ENCODE data around the gene TRIM49D2. TPM values are rescaled to one million over a fixed set of nuclear protein-coding genes. Genes with fewer than 3 reads are reported as not detected.
"Not testable (repeated sequence)": the region's sequence is repeated elsewhere in the genome, so short reads cannot be mapped to it uniquely, and the experiment has no call there.

Gene TRIM49D2, protein sequence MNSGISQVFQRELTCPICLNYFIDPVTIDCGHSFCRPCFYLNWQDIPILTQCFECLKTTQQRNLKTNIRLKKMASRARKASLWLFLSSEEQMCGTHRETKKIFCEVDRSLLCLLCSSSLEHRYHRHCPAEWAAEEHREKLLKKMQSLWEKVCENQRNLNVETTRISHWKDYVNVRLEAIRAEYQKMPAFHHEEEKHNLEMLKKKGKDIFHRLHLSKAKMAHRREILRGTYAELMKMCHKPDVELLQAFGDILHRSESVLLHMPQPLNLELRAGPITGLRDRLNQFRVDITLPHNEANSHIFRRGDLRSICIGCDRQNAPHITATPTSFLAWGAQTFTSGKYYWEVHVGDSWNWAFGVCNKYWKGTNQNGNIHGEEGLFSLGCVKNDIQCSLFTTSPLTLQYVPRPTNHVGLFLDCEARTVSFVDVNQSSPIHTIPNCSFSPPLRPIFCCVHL
- 0.29 TPM in 1 of 2 replicates, not detected in the other for total RNA-seq

DNA sequence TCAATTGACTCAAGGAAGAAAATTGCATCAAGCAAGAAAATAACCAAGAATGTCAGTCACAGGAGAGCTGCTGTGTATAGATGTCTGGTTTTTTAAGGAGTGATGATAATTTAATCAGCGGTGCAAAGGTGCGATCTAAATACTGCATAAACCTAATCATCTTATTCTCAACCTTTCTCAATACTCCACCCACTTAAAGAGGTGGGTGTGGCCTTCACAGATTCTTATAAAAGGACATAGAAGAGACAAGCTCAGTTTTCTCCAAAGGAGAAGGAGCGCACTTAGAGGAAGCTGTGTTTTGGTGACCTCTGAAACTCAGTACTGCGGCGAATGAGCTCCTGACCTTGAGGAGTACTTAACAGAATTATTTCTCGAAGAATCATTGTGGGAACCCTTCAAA lies at the start of gene TRIM49D2:
Gene TRIM49D2 (plus strand): TSS at position 301 of the 400 bp plus-strand sequence. CDS start 2,698 bp downstream, outside the sequence.
- H3K27me3 ChIP-seq (ENCODE audit: insufficient read depth, low read length); H3K9me3 ChIP-seq (ENCODE audit: low read depth, low read length); H4K20me1 ChIP-seq (ENCODE audit: insufficient read depth, low read length); DNase-seq (ENCODE audit: insufficient read length, low spot score, missing footprints); H3K27ac ChIP-seq (ENCODE audit: low read depth, low read length); H3K4me3 ChIP-seq (ENCODE audit: insufficient read depth, low read length); H3K79me2 ChIP-seq (ENCODE audit: insufficient read depth, low read length); H2AFZ ChIP-seq (ENCODE audit: low read length); H3K4me1 ChIP-seq (ENCODE audit: insufficient read depth, low read length); H3K36me3 ChIP-seq (ENCODE audit: insufficient read depth, low read length); H3K4me2 ChIP-seq (ENCODE audit: insufficient read depth, low read length): not testable (repeated sequence)

DNA sequence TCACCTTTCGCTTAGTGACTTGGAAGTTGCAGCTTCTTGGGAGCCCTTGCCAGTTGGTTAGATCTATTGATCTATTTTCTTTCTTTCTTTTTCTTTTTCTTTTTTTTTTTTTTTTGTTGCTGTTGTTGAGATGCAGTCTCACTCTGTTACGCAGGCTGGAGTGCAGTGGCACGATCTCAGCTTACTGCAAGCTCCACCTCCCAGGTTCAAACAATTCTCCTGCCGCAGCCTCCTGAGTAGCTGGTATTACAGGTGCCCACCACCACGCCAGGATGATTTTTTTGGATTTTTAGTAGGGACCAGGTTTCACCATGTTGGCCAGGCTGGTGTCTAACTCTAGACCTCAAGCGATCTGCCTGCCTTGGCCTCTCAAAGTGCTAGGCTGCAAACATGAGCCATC lies 46.4 kb upstream of the TRIM49D2 start:
- H3K4me1 ChIP-seq (ENCODE audit: insufficient read depth, low read length); DNase-seq (ENCODE audit: insufficient read length, low spot score, missing footprints): not testable (repeated sequence)

DNA sequence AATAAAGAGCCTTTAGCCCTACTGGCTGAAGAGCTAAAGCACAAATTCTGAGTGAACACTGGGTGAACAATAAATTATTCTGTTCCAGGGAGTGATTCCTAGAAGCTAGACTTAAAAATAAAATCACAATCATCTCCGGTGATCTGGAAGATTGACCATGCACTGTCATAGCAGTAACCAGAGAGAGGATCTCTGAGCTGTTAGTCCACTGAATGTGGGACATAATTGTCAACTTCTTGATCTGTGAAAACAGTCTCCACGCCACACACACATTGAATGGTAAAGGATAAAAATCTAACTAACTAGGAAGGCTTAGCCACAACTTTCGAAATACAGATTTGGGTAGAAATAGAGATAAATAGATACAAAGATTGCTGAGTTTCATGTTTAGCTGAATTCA lies 30.6 kb upstream of the TRIM49D2 start:
- H3K4me1 ChIP-seq (ENCODE audit: insufficient read depth, low read length); H3K9me3 ChIP-seq (ENCODE audit: low read depth, low read length); H3K4me2 ChIP-seq (ENCODE audit: insufficient read depth, low read length); H2AFZ ChIP-seq (ENCODE audit: low read length); H3K79me2 ChIP-seq (ENCODE audit: insufficient read depth, low read length); H3K4me3 ChIP-seq (ENCODE audit: insufficient read depth, low read length); H3K27me3 ChIP-seq (ENCODE audit: insufficient read depth, low read length); H3K27ac ChIP-seq (ENCODE audit: low read depth, low read length); DNase-seq (ENCODE audit: insufficient read length, low spot score, missing footprints); H3K36me3 ChIP-seq (ENCODE audit: insufficient read depth, low read length); H4K20me1 ChIP-seq (ENCODE audit: insufficient read depth, low read length): not testable (repeated sequence)

More for the DNA sequence above, 46.4 kb upstream of the TRIM49D2 start:
- H3K4me3 ChIP-seq (ENCODE audit: insufficient read depth, low read length); H3K4me2 ChIP-seq (ENCODE audit: insufficient read depth, low read length); H3K27ac ChIP-seq (ENCODE audit: low read depth, low read length); H3K79me2 ChIP-seq (ENCODE audit: insufficient read depth, low read length); H3K27me3 ChIP-seq (ENCODE audit: insufficient read depth, low read length); H4K20me1 ChIP-seq (ENCODE audit: insufficient read depth, low read length); H3K9me3 ChIP-seq (ENCODE audit: low read depth, low read length); H2AFZ ChIP-seq (ENCODE audit: low read length); H3K36me3 ChIP-seq (ENCODE audit: insufficient read depth, low read length): not testable (repeated sequence)

DNA sequence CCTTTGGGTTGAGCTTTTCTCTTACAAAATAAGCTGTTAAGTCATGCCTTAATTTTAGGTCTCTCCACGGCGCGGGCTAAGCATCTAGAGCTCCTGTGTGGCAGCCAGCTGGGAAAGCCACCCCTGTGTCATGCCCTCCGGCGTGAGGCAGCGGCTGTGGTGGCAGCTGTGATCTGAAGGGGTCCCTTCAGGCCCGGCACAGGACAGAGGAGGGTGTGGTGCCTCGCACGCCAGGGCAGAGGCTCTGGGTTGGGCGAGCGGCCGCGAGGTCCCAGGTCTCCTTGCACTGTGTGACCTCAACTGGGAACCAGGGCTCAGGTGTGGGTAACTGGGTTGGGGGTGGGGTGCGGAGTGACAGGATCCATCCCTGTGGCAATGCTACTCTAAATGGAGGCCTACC lies 23.1 kb upstream of the TRIM49D2 start:
- DNase-seq (ENCODE audit: insufficient read length, low spot score, missing footprints); H3K4me2 ChIP-seq (ENCODE audit: insufficient read depth, low read length); H3K9me3 ChIP-seq (ENCODE audit: low read depth, low read length); H3K27me3 ChIP-seq (ENCODE audit: insufficient read depth, low read length); H3K79me2 ChIP-seq (ENCODE audit: insufficient read depth, low read length); H3K27ac ChIP-seq (ENCODE audit: low read depth, low read length); H3K4me1 ChIP-seq (ENCODE audit: insufficient read depth, low read length); H3K4me3 ChIP-seq (ENCODE audit: insufficient read depth, low read length); H4K20me1 ChIP-seq (ENCODE audit: insufficient read depth, low read length); H3K36me3 ChIP-seq (ENCODE audit: insufficient read depth, low read length); H2AFZ ChIP-seq (ENCODE audit: low read length): not testable (repeated sequence)

DNA sequence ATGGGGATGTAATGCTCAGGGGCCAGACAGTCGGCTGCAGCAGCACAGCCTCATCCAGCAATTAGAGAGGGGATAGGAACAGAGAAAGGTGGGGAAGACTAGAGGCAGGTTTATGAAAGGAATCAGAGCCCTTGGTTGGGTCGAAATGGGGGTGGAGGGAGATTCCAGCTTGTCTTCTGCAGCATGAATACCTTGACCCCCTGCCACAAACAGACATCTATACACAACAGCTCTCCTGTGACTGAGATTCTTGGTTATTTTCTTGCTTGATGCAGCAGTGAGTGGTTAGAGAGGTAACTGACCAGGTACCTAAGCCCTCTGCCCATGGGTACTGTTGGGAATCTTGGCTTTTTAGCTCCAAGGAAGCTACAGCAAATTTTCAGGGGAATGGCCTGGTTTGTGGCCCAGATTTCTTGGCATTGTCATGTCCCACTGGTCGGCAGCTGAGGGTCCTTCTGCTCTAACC lies 1.6 kb upstream of the TRIM49D2 start, which contains the start of gene TRIM49D1:
Gene TRIM49D1 (minus strand): TSS at position 51 of the 466 bp plus-strand sequence. CDS start 4,535 bp downstream, outside the sequence.
- no peaks in the 10 kb centered on the region for H4K20me1 ChIP-seq (ENCODE audit: insufficient read depth, low read length)
- H3K9me3 ChIP-seq (ENCODE audit: low read depth, low read length): no peaks in the 10 kb centered on the region
- H3K27me3 ChIP-seq (ENCODE audit: insufficient read depth, low read length): no peaks in the 10 kb centered on the region
- no peak within 1 kb of the TSS for H2AFZ ChIP-seq (ENCODE audit: low read length)
- TF ChIP-seq, protein P1, sequence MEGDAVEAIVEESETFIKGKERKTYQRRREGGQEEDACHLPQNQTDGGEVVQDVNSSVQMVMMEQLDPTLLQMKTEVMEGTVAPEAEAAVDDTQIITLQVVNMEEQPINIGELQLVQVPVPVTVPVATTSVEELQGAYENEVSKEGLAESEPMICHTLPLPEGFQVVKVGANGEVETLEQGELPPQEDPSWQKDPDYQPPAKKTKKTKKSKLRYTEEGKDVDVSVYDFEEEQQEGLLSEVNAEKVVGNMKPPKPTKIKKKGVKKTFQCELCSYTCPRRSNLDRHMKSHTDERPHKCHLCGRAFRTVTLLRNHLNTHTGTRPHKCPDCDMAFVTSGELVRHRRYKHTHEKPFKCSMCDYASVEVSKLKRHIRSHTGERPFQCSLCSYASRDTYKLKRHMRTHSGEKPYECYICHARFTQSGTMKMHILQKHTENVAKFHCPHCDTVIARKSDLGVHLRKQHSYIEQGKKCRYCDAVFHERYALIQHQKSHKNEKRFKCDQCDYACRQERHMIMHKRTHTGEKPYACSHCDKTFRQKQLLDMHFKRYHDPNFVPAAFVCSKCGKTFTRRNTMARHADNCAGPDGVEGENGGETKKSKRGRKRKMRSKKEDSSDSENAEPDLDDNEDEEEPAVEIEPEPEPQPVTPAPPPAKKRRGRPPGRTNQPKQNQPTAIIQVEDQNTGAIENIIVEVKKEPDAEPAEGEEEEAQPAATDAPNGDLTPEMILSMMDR (IDR thresholded peaks at IDR 0.05; ENCODE audit: extremely low read depth, low read depth, low read length): no peak
- no peak within 1 kb of the TSS for H3K4me2 ChIP-seq (ENCODE audit: insufficient read depth, low read length)
- no peaks in the 10 kb centered on the region for H3K79me2 ChIP-seq (ENCODE audit: insufficient read depth, low read length)
- H3K27ac ChIP-seq (ENCODE audit: low read depth, low read length): no peak within 1 kb of the TSS
- no peak within 1 kb of the TSS for H3K4me3 ChIP-seq (ENCODE audit: insufficient read depth, low read length)
- DNase-seq (ENCODE audit: insufficient read length, low spot score, missing footprints): no peak
- no peaks in the 10 kb centered on the region for H3K4me1 ChIP-seq (ENCODE audit: insufficient read depth, low read length)
- H3K36me3 ChIP-seq (ENCODE audit: insufficient read depth, low read length): no peaks in the 10 kb centered on the region

DNA sequence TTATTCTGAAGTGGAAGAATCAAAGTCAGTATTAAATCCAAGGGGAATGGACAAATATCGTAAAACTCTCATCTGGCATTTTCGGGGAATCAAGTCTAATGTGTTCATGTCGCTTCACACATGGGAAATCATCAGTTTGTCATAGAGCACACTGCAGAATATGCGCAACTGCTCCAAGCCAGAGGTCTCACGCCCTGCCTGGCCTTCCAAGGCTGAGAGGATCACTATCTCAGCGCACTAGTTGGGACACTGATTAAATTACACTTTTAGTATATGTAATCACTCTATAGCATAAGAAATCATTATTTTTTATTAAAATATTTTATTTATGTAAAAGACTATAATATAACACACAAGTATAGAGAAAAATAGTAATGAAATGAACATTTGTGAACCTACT lies 37.0 kb downstream of the TRIM49D2 start:
- not testable (repeated sequence) for H3K27me3 ChIP-seq (ENCODE audit: insufficient read depth, low read length); H3K9me3 ChIP-seq (ENCODE audit: low read depth, low read length); H3K79me2 ChIP-seq (ENCODE audit: insufficient read depth, low read length); H3K36me3 ChIP-seq (ENCODE audit: insufficient read depth, low read length); H3K27ac ChIP-seq (ENCODE audit: low read depth, low read length); H3K4me3 ChIP-seq (ENCODE audit: insufficient read depth, low read length); H2AFZ ChIP-seq (ENCODE audit: low read length); H3K4me1 ChIP-seq (ENCODE audit: insufficient read depth, low read length); H3K4me2 ChIP-seq (ENCODE audit: insufficient read depth, low read length); DNase-seq (ENCODE audit: insufficient read length, low spot score, missing footprints); H4K20me1 ChIP-seq (ENCODE audit: insufficient read depth, low read length)

DNA sequence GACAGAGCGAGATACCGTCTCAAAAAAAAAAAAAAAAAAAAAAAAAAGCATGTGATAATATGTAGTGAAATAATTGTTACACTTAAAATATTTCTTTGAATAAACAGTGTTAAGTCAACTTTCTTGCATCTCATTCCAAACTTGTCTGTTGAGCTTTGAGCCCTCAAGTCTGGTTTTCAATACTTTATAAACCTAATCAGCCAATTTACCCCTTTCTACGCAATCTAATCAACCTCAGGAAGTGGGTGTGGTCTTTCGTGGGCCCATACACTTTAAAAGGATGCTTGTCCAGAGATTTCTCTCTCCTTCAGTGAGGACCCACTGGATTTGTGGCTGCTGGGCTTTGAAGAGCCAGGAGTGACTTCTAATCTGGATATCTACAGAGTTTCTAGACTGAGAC lies 41.9 kb downstream of the TRIM49D2 start, which contains the start of gene TRIM64:
Gene TRIM64 (plus strand): TSS at position 301 of the 400 bp plus-strand sequence. CDS start 2,467 bp downstream, outside the sequence.
- H3K9me3 ChIP-seq (ENCODE audit: low read depth, low read length); H3K4me1 ChIP-seq (ENCODE audit: insufficient read depth, low read length); H3K79me2 ChIP-seq (ENCODE audit: insufficient read depth, low read length); H2AFZ ChIP-seq (ENCODE audit: low read length); H4K20me1 ChIP-seq (ENCODE audit: insufficient read depth, low read length); H3K4me3 ChIP-seq (ENCODE audit: insufficient read depth, low read length); H3K27me3 ChIP-seq (ENCODE audit: insufficient read depth, low read length); H3K4me2 ChIP-seq (ENCODE audit: insufficient read depth, low read length); H3K36me3 ChIP-seq (ENCODE audit: insufficient read depth, low read length); H3K27ac ChIP-seq (ENCODE audit: low read depth, low read length); DNase-seq (ENCODE audit: insufficient read length, low spot score, missing footprints): not testable (repeated sequence)
